ENCODE results near the gene GMCL2. TPM values are rescaled to one million over a fixed set of nuclear protein-coding genes. Genes with fewer than 3 reads are reported as not detected.
"Not testable (repeated sequence)": the region's sequence is repeated elsewhere in the genome, so short reads cannot be mapped to it uniquely, and the experiment has no call there.

GMCL2 gene
- total RNA-seq, 1 experiment from 2014 or later: not detected

DNA sequence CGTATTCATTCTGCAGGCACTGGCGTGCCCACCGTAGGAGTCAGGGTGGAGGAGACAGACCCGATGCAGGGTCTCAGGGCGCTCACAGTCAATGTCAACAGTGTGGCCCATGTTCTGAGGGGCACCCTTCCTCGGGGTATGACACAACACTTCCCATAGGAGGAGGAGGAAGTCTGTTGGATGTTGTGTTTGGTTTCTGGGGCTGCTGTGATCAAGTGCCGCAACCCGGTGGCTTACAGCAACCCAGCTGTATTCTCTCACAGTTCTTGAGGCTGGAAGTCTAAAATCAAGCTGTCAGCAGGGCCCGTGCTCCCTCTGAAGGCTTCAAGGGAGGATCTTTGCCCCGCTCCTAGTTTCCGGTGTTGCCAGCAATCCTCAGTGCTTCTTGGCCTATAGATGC is 11.5 kb upstream of the GMCL2 start:
- no peaks in the 10 kb centered on the region for H3K9me3 ChIP-seq (ENCODE audit: control insufficient read depth, low read depth, low read length)
- DNase-seq: no peak

DNA sequence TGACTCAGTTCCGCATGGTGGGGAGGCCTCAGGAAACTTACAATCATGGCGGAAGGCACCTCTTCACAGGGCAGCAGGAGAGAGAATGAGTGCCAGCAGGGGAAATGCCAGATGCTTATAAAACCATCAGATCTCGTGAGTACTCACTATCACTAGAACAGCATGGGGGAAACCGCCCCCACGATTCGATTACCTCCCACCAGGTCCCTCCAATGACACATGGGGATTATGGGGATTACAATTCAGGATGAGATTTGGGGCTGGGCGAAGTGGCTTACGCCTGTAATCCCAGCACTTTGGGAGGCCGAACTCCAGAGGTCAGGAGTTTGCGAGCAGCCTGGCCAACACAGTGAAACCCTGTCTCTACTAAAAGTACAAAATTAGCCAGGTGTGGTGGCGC is 11.0 kb upstream of the GMCL2 start:
- not testable (repeated sequence) for H3K18ac ChIP-seq (ENCODE audit: insufficient read length, low read depth, low read length); H2AK5ac ChIP-seq (ENCODE audit: insufficient read length, low read length); H4K20me1 ChIP-seq (ENCODE audit: control insufficient read depth, insufficient read depth, insufficient read length); H2BK12ac ChIP-seq (ENCODE audit: insufficient read length, low read depth, low read length); H2AFZ ChIP-seq (ENCODE audit: low read length); H3K9me3 Mint-ChIP-seq; DNase-seq; H3K36me3 Mint-ChIP-seq (ENCODE audit: insufficient read depth in 1 of 3, low read depth in 3 of 3); H3T11ph ChIP-seq (ENCODE audit: low read length); H3K27ac ChIP-seq (ENCODE audit: insufficient read length, low read depth, low read length); H3K4me3 Mint-ChIP-seq; H3K4ac ChIP-seq (ENCODE audit: low read depth, low read length); H3K56ac ChIP-seq (ENCODE audit: insufficient read length, low read depth, low read length); H3K79me1 ChIP-seq (ENCODE audit: insufficient read depth, low read depth, low read length, poor library complexity, severe bottlenecking); H4K5ac ChIP-seq (ENCODE audit: insufficient read length, low read depth, low read length); H3K9me3 ChIP-seq (ENCODE audit: control insufficient read depth, low read depth, low read length); H3K23me2 ChIP-seq (ENCODE audit: insufficient read length, low read depth, low read length, poor library complexity, severe bottlenecking); H3K27ac Mint-ChIP-seq; H3K27me3 ChIP-seq (ENCODE audit: insufficient read depth, low read length); H3K4me1 ChIP-seq (ENCODE audit: insufficient read depth, low read length); H2BK15ac ChIP-seq (ENCODE audit: low read depth, low read length); H2BK120ac ChIP-seq (ENCODE audit: low read depth, low read length, poor library complexity, severe bottlenecking); H2BK5ac ChIP-seq (ENCODE audit: insufficient read length, low read length); H3K9ac ChIP-seq (ENCODE audit: extremely low read depth, insufficient read length, low read length); H3K4me2 ChIP-seq (ENCODE audit: insufficient read depth, insufficient read length, low read length); H3K79me2 ChIP-seq (ENCODE audit: insufficient read depth, low read length); H4K91ac ChIP-seq (ENCODE audit: insufficient read length, low read depth, low read length); H2BK20ac ChIP-seq (ENCODE audit: low read depth, low read length, poor library complexity, severe bottlenecking); H3K14ac ChIP-seq (ENCODE audit: insufficient read depth, low read length); H3K23ac ChIP-seq (ENCODE audit: insufficient read length, low read depth, low read length); H4K8ac ChIP-seq (replicated peaks; ENCODE audit: insufficient read length, low read depth, low read length)
- WGBS (ENCODE audit: extremely low coverage, insufficient read length, low lambda C conversion rate): no CpG with 5 or more reads among the region's 11 CpGs
- Mint-ChIP-seq H3K4me1 (peaks cover 25 to 30% of the 10 kb centered on the region in 2 experiments), H3K27me3 (ENCODE audit: low read depth) (peaks cover 29% of the 10 kb centered on the region)

More for the DNA sequence above, 11.5 kb upstream of the GMCL2 start:
- peaks cover 2% of the 10 kb centered on the region for H4K20me1 ChIP-seq (ENCODE audit: control insufficient read depth, insufficient read depth, insufficient read length)
- no peak overlapping the region for H3K23ac ChIP-seq (ENCODE audit: insufficient read length, low read depth, low read length)
- no peak overlapping the region for H4K8ac ChIP-seq (replicated peaks; ENCODE audit: insufficient read length, low read depth, low read length)
- H3K56ac ChIP-seq (ENCODE audit: insufficient read length, low read depth, low read length): no peak overlapping the region
- no peak overlapping the region for H4K5ac ChIP-seq (ENCODE audit: insufficient read length, low read depth, low read length)
- H4K91ac ChIP-seq (ENCODE audit: insufficient read length, low read depth, low read length): no peak overlapping the region
- no peak overlapping the region for H3K27ac ChIP-seq (ENCODE audit: insufficient read length, low read depth, low read length)
- H2BK12ac ChIP-seq (ENCODE audit: insufficient read length, low read depth, low read length): no peak overlapping the region
- no peak overlapping the region for H3K9ac ChIP-seq (ENCODE audit: extremely low read depth, insufficient read length, low read length)
- H3T11ph ChIP-seq (ENCODE audit: low read length): no peak overlapping the region
- TF ChIP-seq, protein P1, sequence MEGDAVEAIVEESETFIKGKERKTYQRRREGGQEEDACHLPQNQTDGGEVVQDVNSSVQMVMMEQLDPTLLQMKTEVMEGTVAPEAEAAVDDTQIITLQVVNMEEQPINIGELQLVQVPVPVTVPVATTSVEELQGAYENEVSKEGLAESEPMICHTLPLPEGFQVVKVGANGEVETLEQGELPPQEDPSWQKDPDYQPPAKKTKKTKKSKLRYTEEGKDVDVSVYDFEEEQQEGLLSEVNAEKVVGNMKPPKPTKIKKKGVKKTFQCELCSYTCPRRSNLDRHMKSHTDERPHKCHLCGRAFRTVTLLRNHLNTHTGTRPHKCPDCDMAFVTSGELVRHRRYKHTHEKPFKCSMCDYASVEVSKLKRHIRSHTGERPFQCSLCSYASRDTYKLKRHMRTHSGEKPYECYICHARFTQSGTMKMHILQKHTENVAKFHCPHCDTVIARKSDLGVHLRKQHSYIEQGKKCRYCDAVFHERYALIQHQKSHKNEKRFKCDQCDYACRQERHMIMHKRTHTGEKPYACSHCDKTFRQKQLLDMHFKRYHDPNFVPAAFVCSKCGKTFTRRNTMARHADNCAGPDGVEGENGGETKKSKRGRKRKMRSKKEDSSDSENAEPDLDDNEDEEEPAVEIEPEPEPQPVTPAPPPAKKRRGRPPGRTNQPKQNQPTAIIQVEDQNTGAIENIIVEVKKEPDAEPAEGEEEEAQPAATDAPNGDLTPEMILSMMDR (conservative IDR thresholded peaks at IDR 0.05): no peak
- H2BK20ac ChIP-seq (ENCODE audit: low read depth, low read length, poor library complexity, severe bottlenecking): no peak overlapping the region
- Mint-ChIP-seq H3K27me3 (ENCODE audit: low read depth) (peaks cover 29% of the 10 kb centered on the region), H3K36me3 (ENCODE audit: insufficient read depth in 1 of 3, low read depth in 3 of 3) (no peaks in the 10 kb centered on the region; a peak in 2 of 7 replicates), H3K9me3 (peaks cover 0 to 5% of the 10 kb centered on the region in 2 experiments; a peak in 1 of 5 replicates), H3K27ac (no peak overlapping the region), H3K4me1 (peaks cover 25 to 30% of the 10 kb centered on the region in 2 experiments), H3K4me3 (no peak overlapping the region)
- no peak overlapping the region for H3K4me2 ChIP-seq (ENCODE audit: insufficient read depth, insufficient read length, low read length)
- H3K27me3 ChIP-seq (ENCODE audit: insufficient read depth, low read length): no peaks in the 10 kb centered on the region
- no peak overlapping the region for H2AK5ac ChIP-seq (ENCODE audit: insufficient read length, low read length)
- no CpG with 5 or more reads among the region's 11 CpGs for WGBS (ENCODE audit: extremely low coverage, insufficient read length, low lambda C conversion rate)
- H2BK5ac ChIP-seq (ENCODE audit: insufficient read length, low read length): no peak overlapping the region
- H3K14ac ChIP-seq (ENCODE audit: insufficient read depth, low read length): no peak overlapping the region
- H2BK120ac ChIP-seq (ENCODE audit: low read depth, low read length, poor library complexity, severe bottlenecking): no peak overlapping the region
- no peak overlapping the region for H3K18ac ChIP-seq (ENCODE audit: insufficient read length, low read depth, low read length)
- H3K79me1 ChIP-seq (ENCODE audit: insufficient read depth, low read depth, low read length, poor library complexity, severe bottlenecking): no peaks in the 10 kb centered on the region
- H2AFZ ChIP-seq (ENCODE audit: low read length): no peak overlapping the region
- H3K4ac ChIP-seq (ENCODE audit: low read depth, low read length): no peak overlapping the region
- no peaks in the 10 kb centered on the region for H3K79me2 ChIP-seq (ENCODE audit: insufficient read depth, low read length)
- H3K4me1 ChIP-seq (ENCODE audit: insufficient read depth, low read length): no peaks in the 10 kb centered on the region
- no peaks in the 10 kb centered on the region for H3K23me2 ChIP-seq (ENCODE audit: insufficient read length, low read depth, low read length, poor library complexity, severe bottlenecking)
- no peak overlapping the region for H2BK15ac ChIP-seq (ENCODE audit: low read depth, low read length)

All from H9 (cell line).